Measurements from ENCODE around the gene STH.

STH gene

DNA sequence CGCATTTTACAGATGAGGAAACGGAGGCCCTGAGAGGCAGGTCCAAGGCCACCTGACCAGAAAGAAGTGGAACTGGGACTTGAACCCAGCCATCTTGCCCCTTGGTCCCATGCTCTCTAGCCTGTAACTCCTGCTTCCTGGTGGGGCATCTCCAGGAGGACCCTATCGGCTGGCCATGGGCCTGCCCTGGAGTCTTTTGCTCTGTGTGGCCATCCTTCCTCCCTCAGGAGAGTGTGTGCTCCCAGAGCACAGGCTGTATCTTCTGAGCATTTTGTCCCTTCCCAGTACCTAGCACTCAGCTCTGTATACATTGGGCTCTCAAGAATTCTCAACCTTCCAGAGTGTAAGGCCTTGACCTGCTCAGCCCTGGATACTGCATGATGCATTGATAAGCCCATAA is 28.4 kb upstream of the STH start:
- Histone ChIP-seq H3K79me2 (peaks cover 2% of the 10 kb centered on the region), H3K27ac (no peak overlapping the region), H2AFZ (no peak overlapping the region), H3K4me1 (no peaks in the 10 kb centered on the region), H3K9me3 (ENCODE audit: control insufficient read depth, low read length) (no peaks in the 10 kb centered on the region), H3K27me3 (ENCODE audit: control insufficient read depth, insufficient read depth, low read length) (no peaks in the 10 kb centered on the region), H3K9ac (no peak overlapping the region), H3K4me3 (ENCODE audit: low read depth, low read length) (no peak overlapping the region), H3K36me3 (ENCODE audit: control insufficient read depth, insufficient read depth, low read length) (no peaks in the 10 kb centered on the region), H3K4me2 (ENCODE audit: low read length) (no peak overlapping the region)
- TF ChIP-seq, protein P1, sequence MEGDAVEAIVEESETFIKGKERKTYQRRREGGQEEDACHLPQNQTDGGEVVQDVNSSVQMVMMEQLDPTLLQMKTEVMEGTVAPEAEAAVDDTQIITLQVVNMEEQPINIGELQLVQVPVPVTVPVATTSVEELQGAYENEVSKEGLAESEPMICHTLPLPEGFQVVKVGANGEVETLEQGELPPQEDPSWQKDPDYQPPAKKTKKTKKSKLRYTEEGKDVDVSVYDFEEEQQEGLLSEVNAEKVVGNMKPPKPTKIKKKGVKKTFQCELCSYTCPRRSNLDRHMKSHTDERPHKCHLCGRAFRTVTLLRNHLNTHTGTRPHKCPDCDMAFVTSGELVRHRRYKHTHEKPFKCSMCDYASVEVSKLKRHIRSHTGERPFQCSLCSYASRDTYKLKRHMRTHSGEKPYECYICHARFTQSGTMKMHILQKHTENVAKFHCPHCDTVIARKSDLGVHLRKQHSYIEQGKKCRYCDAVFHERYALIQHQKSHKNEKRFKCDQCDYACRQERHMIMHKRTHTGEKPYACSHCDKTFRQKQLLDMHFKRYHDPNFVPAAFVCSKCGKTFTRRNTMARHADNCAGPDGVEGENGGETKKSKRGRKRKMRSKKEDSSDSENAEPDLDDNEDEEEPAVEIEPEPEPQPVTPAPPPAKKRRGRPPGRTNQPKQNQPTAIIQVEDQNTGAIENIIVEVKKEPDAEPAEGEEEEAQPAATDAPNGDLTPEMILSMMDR (IDR thresholded peaks at IDR 0.05): no peak

DNA sequence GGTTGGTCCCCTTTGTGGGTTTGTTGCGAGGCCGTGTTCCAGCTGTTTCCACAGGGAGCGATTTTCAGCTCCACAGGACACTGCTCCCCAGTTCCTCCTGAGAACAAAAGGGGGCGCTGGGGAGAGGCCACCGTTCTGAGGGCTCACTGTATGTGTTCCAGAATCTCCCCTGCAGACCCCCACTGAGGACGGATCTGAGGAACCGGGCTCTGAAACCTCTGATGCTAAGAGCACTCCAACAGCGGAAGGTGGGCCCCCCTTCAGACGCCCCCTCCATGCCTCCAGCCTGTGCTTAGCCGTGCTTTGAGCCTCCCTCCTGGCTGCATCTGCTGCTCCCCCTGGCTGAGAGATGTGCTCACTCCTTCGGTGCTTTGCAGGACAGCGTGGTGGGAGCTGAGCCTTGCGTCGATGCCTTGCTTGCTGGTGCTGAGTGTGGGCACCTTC is 27.3 kb upstream of the STH start:
- H3K27ac ChIP-seq: no peak overlapping the region
- no peaks in the 10 kb centered on the region for H3K36me3 ChIP-seq (ENCODE audit: control insufficient read depth, insufficient read depth, low read length)
- TF ChIP-seq, protein P1 (IDR thresholded peaks at IDR 0.05): no peak

DNA sequence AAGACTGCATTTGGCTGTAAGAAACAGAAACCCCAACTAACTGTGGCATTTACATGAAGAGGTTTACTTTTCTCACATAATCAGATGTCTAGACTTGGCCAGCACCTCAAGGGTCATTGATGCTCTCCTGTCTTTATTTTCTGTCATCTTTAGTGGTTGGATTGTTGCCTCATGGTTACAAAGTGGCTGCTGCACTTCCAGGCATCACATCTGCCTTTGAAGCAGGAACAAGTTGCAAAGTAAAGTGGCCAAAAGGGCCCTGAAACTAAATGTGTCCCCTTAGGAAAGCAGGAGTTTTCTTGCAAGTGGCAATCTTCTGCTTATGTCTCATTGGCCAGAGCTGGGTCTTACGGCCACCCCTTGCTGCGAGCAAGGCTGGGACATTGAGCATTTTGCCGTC is 26.5 kb upstream of the STH start:
- Histone ChIP-seq H3K4me2 (ENCODE audit: low read length) (no peak overlapping the region), H2AFZ (no peak overlapping the region), H3K4me1 (no peaks in the 10 kb centered on the region), H3K27me3 (ENCODE audit: control insufficient read depth, insufficient read depth, low read length) (no peaks in the 10 kb centered on the region), H3K9ac (no peak overlapping the region), H3K79me2 (peaks cover 2% of the 10 kb centered on the region), H3K9me3 (ENCODE audit: control insufficient read depth, low read length) (no peaks in the 10 kb centered on the region), H3K27ac (no peak overlapping the region), H3K4me3 (ENCODE audit: low read depth, low read length) (no peak overlapping the region), H3K36me3 (ENCODE audit: control insufficient read depth, insufficient read depth, low read length) (no peaks in the 10 kb centered on the region)
- TF ChIP-seq, protein P1 (IDR thresholded peaks at IDR 0.05): no peak

More for the DNA sequence above, 27.3 kb upstream of the STH start:
- Histone ChIP-seq H3K4me1 (no peaks in the 10 kb centered on the region), H3K4me3 (ENCODE audit: low read depth, low read length) (no peak overlapping the region), H3K9me3 (ENCODE audit: control insufficient read depth, low read length) (no peaks in the 10 kb centered on the region), H3K79me2 (peaks cover 2% of the 10 kb centered on the region), H3K4me2 (ENCODE audit: low read length) (no peak overlapping the region), H2AFZ (no peak overlapping the region), H3K27me3 (ENCODE audit: control insufficient read depth, insufficient read depth, low read length) (no peaks in the 10 kb centered on the region), H3K9ac (no peak overlapping the region)

DNA sequence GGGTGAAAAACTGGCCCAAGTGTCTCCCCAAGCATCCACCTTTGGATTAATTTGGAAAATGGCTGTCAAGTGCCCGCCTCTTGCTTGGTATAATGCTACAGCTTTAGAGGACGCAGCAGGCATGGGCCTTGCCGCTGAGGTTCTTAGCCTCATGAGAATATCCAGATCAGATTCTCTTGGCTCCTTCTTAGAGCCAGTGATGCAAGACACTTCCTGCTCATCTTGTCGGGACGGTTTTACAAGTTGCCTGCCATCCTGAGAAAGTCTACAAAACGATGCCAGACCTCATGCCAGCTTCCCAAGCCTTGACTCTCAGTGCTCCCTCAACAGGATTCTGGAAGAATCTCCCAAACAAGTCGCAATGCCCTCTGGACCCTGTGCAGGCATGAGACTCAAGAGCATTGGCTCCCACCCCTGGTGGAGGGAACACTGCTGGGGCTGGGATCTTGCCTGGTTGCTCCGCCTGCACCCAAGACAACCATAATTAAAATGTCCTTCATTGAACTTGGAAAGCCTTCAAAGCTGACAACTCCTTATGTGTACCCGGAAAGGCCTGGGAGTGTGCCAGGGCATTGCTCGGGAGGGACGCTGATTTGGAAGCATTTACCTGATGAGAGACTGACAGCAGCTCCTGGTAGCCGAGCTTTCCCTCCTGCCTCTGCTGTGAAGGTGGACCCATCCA is 25.8 kb upstream of the STH start:
- no peaks in the 10 kb centered on the region for H3K9me3 ChIP-seq (ENCODE audit: control insufficient read depth, low read length)
- H3K27me3 ChIP-seq (ENCODE audit: control insufficient read depth, insufficient read depth, low read length): no peaks in the 10 kb centered on the region
- TF ChIP-seq, protein P1 (IDR thresholded peaks at IDR 0.05): no peak
- no peaks in the 10 kb centered on the region for H3K36me3 ChIP-seq (ENCODE audit: control insufficient read depth, insufficient read depth, low read length)
- no peak overlapping the region for H2AFZ ChIP-seq
- no peak overlapping the region for H3K9ac ChIP-seq
- no peak overlapping the region for H3K27ac ChIP-seq
- no peak overlapping the region for H3K4me3 ChIP-seq (ENCODE audit: low read depth, low read length)
- no peak overlapping the region for H3K4me2 ChIP-seq (ENCODE audit: low read length)
- H3K79me2 ChIP-seq: peaks cover 2% of the 10 kb centered on the region
- no peaks in the 10 kb centered on the region for H3K4me1 ChIP-seq
